Common myeloid progenitor, CD34-positive (primary cell): ENCODE measurements around the gene SLC16A3.

ENCODE experiments used
- CTCF ChIA-PET: fragments of 350-600 bp; sonication (Branson Sonifier 250); formaldehyde crosslinking; loops from one replicate; lab custom pipeline; 2021; ENCODE audit warnings: antibody characterized with exemption; lab: Charles Lee
- POLR2A ChIA-PET: fragments of 350-600 bp; sonication (Branson Sonifier 250); formaldehyde crosslinking; loops from one replicate; lab custom pipeline; 2021; ENCODE audit warnings: antibody characterized with exemption; lab: Charles Lee
- DNase-seq, 3 donors: peaks; one replicate each; pipeline versions ENCODE4 v3.0.0 to v3.0.0-alpha.2; 2013
- H3K27ac ChIP-seq, 2 experiments: 1 replicate in 1 of 2; 2 replicates in 1 of 2; pipeline ENCODE4 v1.7.0; 2013; ENCODE audit warnings: inconsistent platforms in 2 of 2, low read length in 2 of 2, mild to moderate bottlenecking in 2 of 2, low read depth in 1 of 2, moderate library complexity in 1 of 2; ENCODE audit not compliant: severe bottlenecking in 2 of 2, insufficient read depth in 1 of 2, poor library complexity in 1 of 2
- H3K27me3 ChIP-seq, 5 experiments: replicated peaks in 2 of 5; 1 replicate in 3 of 5; 2 replicates in 2 of 5; pipeline versions ENCODE4 v1.6.1 to v1.7.0; 2013; ENCODE audit warnings: low read length in 4 of 5, mild to moderate bottlenecking in 2 of 5, moderate library complexity in 2 of 5, inconsistent platforms in 1 of 5; ENCODE audit not compliant: insufficient read depth in 5 of 5, control insufficient read depth in 4 of 5
- H3K36me3 ChIP-seq, 4 experiments: 1 replicate in 2 of 4; 2 replicates in 2 of 4; pipeline versions ENCODE4 v1.6.1 to v1.7.0; 2013; ENCODE audit warnings: low read length in 3 of 4, control low read depth in 1 of 4, mild to moderate bottlenecking in 1 of 4; ENCODE audit not compliant: control insufficient read depth in 4 of 4, insufficient read depth in 4 of 4
- H3K4me1 ChIP-seq, 4 experiments: 1 replicate in 3 of 4; 2 replicates in 1 of 4; pipeline versions ENCODE4 v1.6.1 to v1.7.1; 2013; ENCODE audit warnings: low read length in 3 of 4, mild to moderate bottlenecking in 3 of 4, control low read depth in 1 of 4, inconsistent platforms in 1 of 4, moderate library complexity in 1 of 4; ENCODE audit not compliant: control insufficient read depth in 4 of 4, insufficient read depth in 4 of 4; ENCODE audit errors: control extremely low read depth in 1 of 4
- H3K4me3 ChIP-seq, 7 experiments: 1 replicate in 4 of 7; 2 replicates in 3 of 7; pipeline versions ENCODE4 v1.5.1 to v1.7.0; 2013; ENCODE audit warnings: mild to moderate bottlenecking in 7 of 7, low read length in 6 of 7, moderate library complexity in 6 of 7, inconsistent platforms in 2 of 7, low read depth in 2 of 7, control low read depth in 1 of 7; ENCODE audit not compliant: insufficient read depth in 4 of 7, control insufficient read depth in 1 of 7; ENCODE audit errors: extremely low read depth in 1 of 7
- H3K9me3 ChIP-seq, 5 experiments: 1 replicate in 4 of 5; 2 replicates in 1 of 5; pipeline versions ENCODE4 v1.6.1 to v1.7.1; 2013; ENCODE audit warnings: low read length in 4 of 5, mild to moderate bottlenecking in 2 of 5, inconsistent platforms in 1 of 5, low read depth in 1 of 5, moderate library complexity in 1 of 5; ENCODE audit not compliant: control insufficient read depth in 4 of 5, insufficient read depth in 2 of 5; ENCODE audit errors: control extremely low read depth in 1 of 5
- WGBS: methylation state at CpG from one replicate; pipeline ENCODE4 v1.1.5; 2013; ENCODE audit not compliant: insufficient coverage; 5-methylcytosine and 5-hydroxymethylcytosine counted together

The SLC16A3 gene

GRCh38 chr17:82227629-82228277 is 1.1 kb upstream of the SLC16A3 start:
- no peaks in the 10 kb centered on the region for H3K36me3 ChIP-seq
- DNase-seq, result no peak
- CTCF ChIA-PET, result interaction anchor here (1.1 kb wide), 1 partner anchor 8 kb away, joined by 3 read pairs; no protein-coding TSS in a partner anchor
- H3K4me1 ChIP-seq, result peaks cover 0 to 60% (median 45%) of the 10 kb centered on the region in 4 experiments
- H3K9me3 ChIP-seq, result no peaks in the 10 kb centered on the region
- POLR2A ChIA-PET, result interaction anchor here (1.3 to 1.4 kb wide), 2 partner anchors 7 to 15 kb away, joined by 3 to 4 read pairs; partner anchors contain the start of gene CCDC57
- H3K4me3 ChIP-seq, result peak overlapping the region; percentile 48 to 81 (median 65)
- H3K27me3 ChIP-seq, result no peaks in the 10 kb centered on the region
- H3K27ac ChIP-seq, result peak overlapping the region in 1 of 2 experiments; percentile 70
- 58% methylated on average over 11 of the region's 18 CpGs for WGBS

- Histone ChIP-seq H3K27me3 (no peaks in the 10 kb centered on the region), H3K4me3 (peak overlapping the region; percentile 48 to 81 (median 65)), H3K9me3 (no peaks in the 10 kb centered on the region), H3K36me3 (no peaks in the 10 kb centered on the region), H3K27ac (peak overlapping the region in 1 of 2 experiments; percentile 70), H3K4me1 (peaks cover 0 to 66% (median 45%) of the 10 kb centered on the region in 4 experiments)
- ChIA-PET POLR2A (interaction anchor here (0.9 to 1.8 kb wide), 5 partner anchors 8 to 16 kb away, joined by 3 to 6 read pairs (median 4); partner anchors contain the start of gene CCDC57), CTCF (interaction anchor here (0.7 to 2.4 kb wide), 2 partner anchors 13 to 22 kb away, joined by 3 to 6 read pairs; no protein-coding TSS in a partner anchor)
- WGBS, result under 1% methylated on average over 43 of the region's 63 CpGs
- DNase-seq, result peak; percentile 60 to 82 (median 77)
These were observed 482 bp upstream of the SLC16A3 start for GRCh38 chr17:82228278-82228841.

GRCh38 chr17:82229698-82230608 is 1.1 kb downstream of the SLC16A3 start:
- no peaks in the 10 kb centered on the region for H3K27me3 ChIP-seq
- ChIA-PET POLR2A (interaction anchor here (0.7 to 1.8 kb wide), 6 partner anchors 10 to 123 kb away, joined by 3 to 6 read pairs (median 4); partner anchors contain the start of gene CCDC57), CTCF (interaction anchor here (0.8 to 2.4 kb wide), 5 partner anchors 9 to 23 kb away, joined by 3 to 6 read pairs (median 3); no protein-coding TSS in a partner anchor)
- no peaks in the 10 kb centered on the region for H3K36me3 ChIP-seq
- H3K4me1 ChIP-seq, result peaks cover 0 to 75% (median 45%) of the 10 kb centered on the region in 4 experiments
- peak overlapping the region in 1 of 2 experiments; percentile 54 for H3K27ac ChIP-seq
- no peaks in the 10 kb centered on the region for H3K9me3 ChIP-seq
- peak overlapping the region; percentile 48 to 81 (median 65) for H3K4me3 ChIP-seq
- 60% methylated on average over 23 of the region's 28 CpGs for WGBS
- DNase-seq, result no peak

- Histone ChIP-seq H3K36me3 (peaks cover 0 to 2% (median 0%) of the 10 kb centered on the region in 4 experiments), H3K4me3 (peak overlapping the region; percentile 43 to 81 (median 65)), H3K27ac (peak overlapping the region in 1 of 2 experiments; percentile 61), H3K4me1 (peaks cover 0 to 80% (median 46%) of the 10 kb centered on the region in 4 experiments), H3K9me3 (no peaks in the 10 kb centered on the region), H3K27me3 (no peaks in the 10 kb centered on the region)
- WGBS, result 3% methylated on average over 54 of the region's 76 CpGs
- CTCF ChIA-PET, result interaction anchor here (1.2 to 2.4 kb wide), 5 partner anchors 9 to 68 kb away, joined by 3 to 11 read pairs (median 3); no protein-coding TSS in a partner anchor
- peak; percentile 63 to 82 (median 74) for DNase-seq
- POLR2A ChIA-PET, result interaction anchor here (0.7 to 1.8 kb wide), 7 partner anchors 9 to 122 kb away, joined by 3 to 6 read pairs (median 4); partner anchors contain the start of gene CCDC57
These were observed 1.9 kb downstream of the SLC16A3 start for GRCh38 chr17:82230609-82231311.

- Histone ChIP-seq H3K36me3 (peaks cover 0 to 5% (median 0%) of the 10 kb centered on the region in 4 experiments), H3K27ac (peak overlapping the region in 1 of 2 experiments; percentile 61), H3K4me3 (peak overlapping the region; percentile 43 to 81 (median 65)), H3K4me1 (peaks cover 0 to 84% (median 51%) of the 10 kb centered on the region in 4 experiments), H3K27me3 (no peaks in the 10 kb centered on the region), H3K9me3 (no peaks in the 10 kb centered on the region)
- POLR2A ChIA-PET, result interaction anchor here (1.2 kb wide), 2 partner anchors 14 to 30 kb away, joined by 3 to 5 read pairs; no protein-coding TSS in a partner anchor
- no peak for DNase-seq
- 0% methylated on average over 18 of the region's 18 CpGs for WGBS
- CTCF ChIA-PET, result interaction anchor here (1.3 to 1.4 kb wide), 2 partner anchors 9 to 68 kb away, joined by 3 to 11 read pairs; no protein-coding TSS in a partner anchor
These were observed 2.4 kb downstream of the SLC16A3 start for GRCh38 chr17:82231312-82231561.
